Stimulated activated CD8-positive, alpha-beta memory T cell treated with anti-CD3 and anti-CD28 coated beads, Interleukin-12 subunit alpha, Interleukin-12 subunit beta, amount 100 ng/mL, for 1 hour (primary cell): ENCODE data around the gene OR8I2.
"Not testable (repeated sequence)": the region's sequence is repeated elsewhere in the genome, so short reads cannot be mapped to it uniquely, and the experiment has no call there.

Source experiments
- DNase-seq: peaks from one replicate; pipeline ENCODE4 v3.0.0-alpha.2; 2020; ENCODE audit warnings: low read depth

The OR8I2 gene

GRCh38 chr11:56093008-56093407, at the start of gene OR8I2:
Gene OR8I2 (plus strand): TSS chr11:56093308. CDS start chr11:56093308, 0 bp downstream.
- DNase-seq: no peak

GRCh38 chr11:56045538-56045937, 47.6 kb upstream of the OR8I2 start:
- no peak for DNase-seq

- no peak for DNase-seq
These were observed 44.6 kb upstream of the OR8I2 start for GRCh38 chr11:56048480-56048879.

- no peak for DNase-seq
These were observed 43.6 kb upstream of the OR8I2 start for GRCh38 chr11:56049487-56049886.

GRCh38 chr11:56056366-56056765, 36.7 kb upstream of the OR8I2 start:
- DNase-seq: not testable (repeated sequence)

GRCh38 chr11:56057661-56058237, 35.4 kb upstream of the OR8I2 start:
- not testable (repeated sequence) for DNase-seq

GRCh38 chr11:56058260-56058780, 34.8 kb upstream of the OR8I2 start:
- not testable (repeated sequence) for DNase-seq

- DNase-seq: no peak
These were observed 26.1 kb upstream of the OR8I2 start for GRCh38 chr11:56066980-56067379.

GRCh38 chr11:56089697-56090096, 3.4 kb upstream of the OR8I2 start:
- no peak for DNase-seq

- no peak for DNase-seq
These were observed 10.2 kb downstream of the OR8I2 start, which contains the start of gene OR8H2 for GRCh38 chr11:56103210-56103737. Gene OR8H2 (plus strand): TSS chr11:56103687. CDS start chr11:56105043, 1,356 bp downstream.

GRCh38 chr11:56122073-56122472, 29.0 kb downstream of the OR8I2 start, which contains the start of gene OR8H3:
Gene OR8H3 (plus strand): TSS chr11:56122373. CDS start chr11:56122373, 0 bp downstream.
- DNase-seq: no peak

- DNase-seq: no peak
These were observed 47.1 kb downstream of the OR8I2 start, which contains the start of gene OR8J3 for GRCh38 chr11:56140151-56140661. Gene OR8J3 (minus strand): TSS chr11:56140201. CDS start chr11:56137718, 2,483 bp downstream.

- not testable (repeated sequence) for DNase-seq
These were observed 50.6 kb downstream of the OR8I2 start for GRCh38 chr11:56143681-56144080.
